ENCODE results near the gene FLRT3.

The FLRT3 gene

DNA sequence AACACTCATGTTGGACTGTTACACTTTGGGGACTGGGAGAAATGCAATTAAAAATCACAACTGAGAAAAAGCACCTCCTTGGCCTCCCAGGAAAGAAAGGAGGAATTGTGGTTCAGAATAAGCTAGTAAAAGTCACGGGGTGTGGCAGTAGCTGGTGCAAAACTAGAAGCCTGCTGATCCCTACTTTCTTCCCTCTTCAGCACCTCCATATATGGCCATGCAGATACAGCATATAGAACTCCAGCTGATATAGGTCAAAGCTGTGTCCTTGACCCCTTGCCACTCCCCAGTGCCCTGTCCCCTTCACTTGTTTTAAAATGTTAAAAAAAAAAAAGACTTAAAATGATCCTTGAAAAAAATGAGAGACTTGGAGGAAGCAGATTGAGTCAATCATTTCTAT lies 5.5 kb upstream of the FLRT3 start:
- no peak for DNase-seq (ENCODE audit: low spot score)

DNA sequence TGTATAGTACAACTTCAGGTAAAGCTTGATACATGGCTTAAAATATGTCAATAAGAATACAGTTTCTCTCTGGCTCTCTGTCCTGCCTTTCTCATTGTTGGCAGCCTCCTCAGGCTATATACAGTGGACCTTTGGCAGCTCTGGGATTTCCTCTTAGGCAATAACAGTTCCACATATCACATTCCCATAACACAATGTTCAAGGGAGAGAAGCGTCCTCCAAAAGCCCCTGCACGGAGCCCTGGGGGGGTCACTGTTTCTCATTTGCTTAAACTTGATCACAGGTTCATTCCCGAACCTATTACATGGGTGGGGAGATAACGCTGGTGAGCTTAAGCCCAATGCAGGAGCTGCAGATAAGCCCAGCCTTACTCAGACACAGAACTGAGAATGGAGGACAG lies 4.4 kb upstream of the FLRT3 start:
- no peak for DNase-seq (ENCODE audit: low spot score)
- TF ChIP-seq, protein P1, sequence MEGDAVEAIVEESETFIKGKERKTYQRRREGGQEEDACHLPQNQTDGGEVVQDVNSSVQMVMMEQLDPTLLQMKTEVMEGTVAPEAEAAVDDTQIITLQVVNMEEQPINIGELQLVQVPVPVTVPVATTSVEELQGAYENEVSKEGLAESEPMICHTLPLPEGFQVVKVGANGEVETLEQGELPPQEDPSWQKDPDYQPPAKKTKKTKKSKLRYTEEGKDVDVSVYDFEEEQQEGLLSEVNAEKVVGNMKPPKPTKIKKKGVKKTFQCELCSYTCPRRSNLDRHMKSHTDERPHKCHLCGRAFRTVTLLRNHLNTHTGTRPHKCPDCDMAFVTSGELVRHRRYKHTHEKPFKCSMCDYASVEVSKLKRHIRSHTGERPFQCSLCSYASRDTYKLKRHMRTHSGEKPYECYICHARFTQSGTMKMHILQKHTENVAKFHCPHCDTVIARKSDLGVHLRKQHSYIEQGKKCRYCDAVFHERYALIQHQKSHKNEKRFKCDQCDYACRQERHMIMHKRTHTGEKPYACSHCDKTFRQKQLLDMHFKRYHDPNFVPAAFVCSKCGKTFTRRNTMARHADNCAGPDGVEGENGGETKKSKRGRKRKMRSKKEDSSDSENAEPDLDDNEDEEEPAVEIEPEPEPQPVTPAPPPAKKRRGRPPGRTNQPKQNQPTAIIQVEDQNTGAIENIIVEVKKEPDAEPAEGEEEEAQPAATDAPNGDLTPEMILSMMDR (IDR thresholded peaks at IDR 0.05; ENCODE audit: extremely low read depth, missing control alignments), result no peak

More for the DNA sequence above, 5.5 kb upstream of the FLRT3 start:
- TF ChIP-seq, protein P1 (IDR thresholded peaks at IDR 0.05; ENCODE audit: extremely low read depth, missing control alignments), result no peak

DNA sequence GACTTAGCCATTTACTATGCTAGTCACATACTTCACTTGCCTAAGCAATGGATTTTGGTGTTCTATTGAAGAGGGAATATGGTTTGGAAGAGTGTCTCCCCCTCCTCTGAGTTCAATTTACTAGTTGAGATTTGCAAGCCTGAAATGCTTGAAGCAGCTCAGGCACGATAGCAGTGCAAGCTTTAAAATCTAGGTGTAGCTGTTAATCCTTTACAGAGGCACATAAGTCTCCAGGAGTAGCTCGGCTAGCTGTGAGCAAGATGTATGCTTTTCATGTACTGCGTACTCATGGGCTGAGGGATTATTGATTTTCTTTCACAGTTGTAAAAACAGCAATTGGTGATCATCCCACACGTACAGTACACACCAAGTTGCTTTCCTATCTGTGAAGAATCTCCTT lies 726 bp downstream of the FLRT3 start:
- TF ChIP-seq, protein P1 (IDR thresholded peaks at IDR 0.05; ENCODE audit: extremely low read depth, missing control alignments), result no peak
- DNase-seq (ENCODE audit: low spot score), result no peak

DNA sequence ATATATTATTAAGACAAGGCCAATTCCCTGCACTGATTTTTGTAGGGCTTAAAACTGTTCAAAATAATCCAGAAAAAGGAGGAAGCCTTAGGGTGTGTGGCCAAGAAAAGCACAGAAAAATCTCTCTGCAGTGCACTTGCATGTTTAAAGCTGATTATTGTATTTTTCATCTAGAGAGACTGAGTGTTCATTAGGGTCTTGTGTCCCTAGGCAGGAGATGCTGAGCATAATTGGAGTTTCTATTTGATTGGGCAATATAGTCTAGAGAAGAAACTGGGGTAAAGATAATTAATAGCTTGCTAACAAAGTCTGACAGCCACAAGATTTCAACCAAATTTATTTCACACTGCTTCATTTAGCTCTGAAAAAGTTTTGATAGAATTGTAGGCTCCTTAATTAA lies 2.4 kb downstream of the FLRT3 start:
- TF ChIP-seq, protein P1 (IDR thresholded peaks at IDR 0.05; ENCODE audit: extremely low read depth, missing control alignments), result no peak
- DNase-seq (ENCODE audit: low spot score), result no peak

DNA sequence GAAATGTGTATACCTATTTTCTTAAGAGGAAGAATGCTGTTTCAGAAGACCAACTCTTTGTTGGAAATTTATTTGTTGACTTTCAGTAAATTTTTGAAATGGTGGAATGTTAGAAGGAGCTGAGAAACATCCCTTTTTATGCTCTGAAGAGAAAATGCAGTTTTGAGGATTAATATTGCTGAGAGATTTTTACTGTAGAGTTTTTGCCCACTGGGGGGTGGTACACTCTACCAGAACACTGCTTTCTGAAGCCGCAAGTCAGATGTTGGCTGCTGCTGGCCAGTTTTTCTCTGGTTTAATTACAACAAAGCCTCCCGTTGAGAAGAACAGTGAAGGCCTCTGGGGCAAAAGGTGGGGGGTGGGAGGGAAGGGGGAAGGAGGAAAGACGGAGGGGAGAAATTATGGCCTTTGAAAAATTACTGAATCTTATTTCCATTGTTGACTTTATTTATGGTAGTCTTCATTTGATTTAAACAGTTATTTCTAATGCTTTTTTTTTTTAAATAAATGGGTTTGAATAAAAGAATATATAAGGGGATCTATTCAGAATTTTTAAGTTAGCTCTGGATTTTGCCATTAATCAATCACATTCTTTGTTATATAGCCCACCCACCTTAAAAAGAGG lies 3.0 kb downstream of the FLRT3 start:
- TF ChIP-seq, protein P1 (IDR thresholded peaks at IDR 0.05; ENCODE audit: extremely low read depth, missing control alignments), result no peak
- DNase-seq (ENCODE audit: low spot score), result no peak

DNA sequence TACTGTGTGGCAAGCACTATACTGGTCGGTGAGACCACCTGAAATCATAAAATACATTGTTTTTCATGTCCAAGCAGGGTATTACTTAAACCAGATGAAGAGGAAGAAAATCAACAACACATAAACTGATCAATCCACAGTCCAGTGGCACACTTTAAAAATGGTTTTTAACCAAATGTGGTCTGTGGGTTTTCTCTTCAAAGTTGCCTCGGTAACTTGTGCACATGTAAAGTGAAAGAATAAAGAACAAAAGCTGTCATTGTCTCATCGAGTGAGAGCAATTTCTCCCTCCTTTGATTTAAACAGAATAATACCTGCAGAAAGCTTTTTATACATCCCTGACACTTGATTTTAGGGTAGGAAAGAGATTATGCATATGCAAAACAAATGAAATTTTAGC lies 3.7 kb downstream of the FLRT3 start:
- TF ChIP-seq, protein P1 (IDR thresholded peaks at IDR 0.05; ENCODE audit: extremely low read depth, missing control alignments), result no peak

DNA sequence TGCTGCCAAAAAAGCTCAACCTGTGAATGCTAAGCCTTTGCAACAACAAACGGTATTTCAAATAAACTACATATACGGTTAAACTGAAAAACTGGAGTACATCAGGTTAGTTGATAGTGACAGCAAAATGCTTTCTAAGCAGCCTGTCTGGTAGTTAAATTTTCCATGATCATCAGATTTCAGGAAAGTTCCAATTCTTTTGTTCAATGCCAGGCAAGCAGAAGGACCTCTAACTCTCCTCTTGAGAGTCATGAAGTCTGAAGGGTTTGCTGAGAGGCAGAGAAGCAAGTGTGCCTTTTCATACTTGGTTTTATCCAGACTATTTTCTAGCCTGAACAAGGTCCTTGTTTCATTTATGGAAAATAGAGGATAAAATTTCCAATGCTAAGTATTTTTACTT lies 4.5 kb downstream of the FLRT3 start:
- DNase-seq (ENCODE audit: low spot score), result no peak
- TF ChIP-seq, protein P1 (IDR thresholded peaks at IDR 0.05; ENCODE audit: extremely low read depth, missing control alignments), result no peak

More for the DNA sequence above, 3.7 kb downstream of the FLRT3 start:
- DNase-seq (ENCODE audit: low spot score), result no peak

Data from GM20000 (cell line).